Tibial artery (tissue), 4 donors: ENCODE measurements around the gene TRMT10B.
"Not testable (repeated sequence)": the region's sequence is repeated elsewhere in the genome, so short reads cannot be mapped to it uniquely, and the experiment has no call there.

Experiments
- DNase-seq, 2 donors: peaks; one replicate each; pipeline ENCODE4 v3.0.0-alpha.2; 2019
- H3K27ac ChIP-seq, 2 donors: fragments of 200-600 bp; sonication (generic) in 1 of 2; 1 replicate in 1 of 2; 2 replicates in 1 of 2; pipeline ENCODE4 v1.5.1; 2018 to 2019; ENCODE audit warnings: mild to moderate bottlenecking in 1 of 2
- H3K27me3 ChIP-seq, 2 donors: fragments of 200-600 bp; sonication (generic) in 1 of 2; one replicate each; pipeline versions ENCODE4 v1.5.1 to v1.6.0; 2016 to 2019
- H3K36me3 ChIP-seq, 3 donors: fragments of 200-600 bp; sonication (generic) in 2 of 3; one replicate each; pipeline ENCODE4 v1.5.1; 2016 to 2019; ENCODE audit warnings: mild to moderate bottlenecking in 2 of 3
- H3K4me1 ChIP-seq, 4 donors: fragments of 200-600 bp; sonication (generic) in 2 of 4; 1 replicate in 3 of 4; 2 replicates in 1 of 4; pipeline ENCODE4 v1.5.1; 2016 to 2019
- H3K4me3 ChIP-seq, 2 donors: fragments of 200-600 bp; sonication (generic) in 1 of 2; 1 replicate in 1 of 2; 2 replicates in 1 of 2; pipeline ENCODE4 v1.5.1; 2018 to 2019; ENCODE audit warnings: mild to moderate bottlenecking in 2 of 2
- H3K9me3 ChIP-seq, 3 donors: fragments of 200-600 bp; sonication (generic) in 1 of 3; one replicate each; pipeline ENCODE4 v1.5.1; 2016 to 2019
- intact Hi-C: fragments of 100-400 bp; cut with DNase I; formaldehyde crosslinking; loops from one replicate; pipeline ENCODE4 v1.15.0; 2023; ENCODE audit warnings: low total_unique reads
- TF ChIP-seq, protein P1 (sequence below), 2 experiments: fragments of 200-600 bp in 1 of 2; fragments of 450-650 bp in 1 of 2; IDR thresholded peaks; one replicate each; pipeline ENCODE4 v1.5.1; 2017 to 2019; ENCODE audit warnings: antibody characterized with exemption in 2 of 2, mild to moderate bottlenecking in 1 of 2, moderate library complexity in 1 of 2

Gene TRMT10B

DNA sequence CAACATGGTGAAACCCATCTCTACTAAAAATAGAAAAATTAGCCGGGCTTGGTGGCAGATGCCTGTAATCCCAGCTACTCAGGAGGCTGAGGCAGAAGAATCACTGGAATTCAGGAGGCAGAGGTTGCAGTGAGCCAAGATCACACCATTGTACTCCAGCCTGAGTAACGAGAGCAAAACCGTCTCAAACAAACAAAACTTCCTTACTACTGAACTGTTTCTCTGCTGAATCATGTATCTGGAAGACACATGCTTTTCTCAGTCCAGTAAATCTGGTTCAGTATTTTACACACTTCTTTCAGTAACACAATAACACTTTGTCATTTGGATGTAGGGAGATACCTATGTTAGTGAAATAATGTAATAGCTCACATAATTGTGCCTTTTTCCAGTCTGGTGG, 7.9 kb downstream of the TRMT10B start:
- H3K27me3 ChIP-seq = no peaks in the 10 kb centered on the region
- TF ChIP-seq, protein P1, sequence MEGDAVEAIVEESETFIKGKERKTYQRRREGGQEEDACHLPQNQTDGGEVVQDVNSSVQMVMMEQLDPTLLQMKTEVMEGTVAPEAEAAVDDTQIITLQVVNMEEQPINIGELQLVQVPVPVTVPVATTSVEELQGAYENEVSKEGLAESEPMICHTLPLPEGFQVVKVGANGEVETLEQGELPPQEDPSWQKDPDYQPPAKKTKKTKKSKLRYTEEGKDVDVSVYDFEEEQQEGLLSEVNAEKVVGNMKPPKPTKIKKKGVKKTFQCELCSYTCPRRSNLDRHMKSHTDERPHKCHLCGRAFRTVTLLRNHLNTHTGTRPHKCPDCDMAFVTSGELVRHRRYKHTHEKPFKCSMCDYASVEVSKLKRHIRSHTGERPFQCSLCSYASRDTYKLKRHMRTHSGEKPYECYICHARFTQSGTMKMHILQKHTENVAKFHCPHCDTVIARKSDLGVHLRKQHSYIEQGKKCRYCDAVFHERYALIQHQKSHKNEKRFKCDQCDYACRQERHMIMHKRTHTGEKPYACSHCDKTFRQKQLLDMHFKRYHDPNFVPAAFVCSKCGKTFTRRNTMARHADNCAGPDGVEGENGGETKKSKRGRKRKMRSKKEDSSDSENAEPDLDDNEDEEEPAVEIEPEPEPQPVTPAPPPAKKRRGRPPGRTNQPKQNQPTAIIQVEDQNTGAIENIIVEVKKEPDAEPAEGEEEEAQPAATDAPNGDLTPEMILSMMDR (IDR thresholded peaks at IDR 0.05) = no peak
- intact Hi-C loops = no loop called here
- no peaks in the 10 kb centered on the region for H3K4me1 ChIP-seq
- H3K36me3 ChIP-seq = peaks cover 0 to 26% (median 18%) of the 10 kb centered on the region in 3 donors
- H3K4me3 ChIP-seq = no peak overlapping the region
- no peak overlapping the region for H3K27ac ChIP-seq
- no peak for DNase-seq
- H3K9me3 ChIP-seq = no peaks in the 10 kb centered on the region

DNA sequence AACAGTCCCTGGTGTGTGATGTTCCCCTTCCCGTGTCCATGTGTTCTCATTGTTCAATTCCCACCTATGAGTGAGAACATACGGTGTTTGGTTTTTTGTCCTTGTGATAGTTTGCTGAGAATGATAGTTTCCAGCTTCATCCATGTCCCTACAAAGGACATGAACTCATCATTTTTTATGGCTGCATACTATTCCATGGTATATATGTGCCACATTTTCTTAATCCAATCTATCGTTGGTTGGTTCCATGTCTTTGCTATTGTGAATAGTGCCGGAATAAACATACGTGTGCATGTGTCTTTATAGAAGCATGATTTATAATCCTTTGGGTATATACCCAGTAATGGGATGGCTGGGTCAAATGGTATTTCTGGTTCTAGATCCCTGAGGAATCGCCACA, 11.7 kb downstream of the TRMT10B start:
- H3K36me3 ChIP-seq = peaks cover 6 to 46% (median 18%) of the 10 kb centered on the region in 3 donors
- H3K4me1 ChIP-seq, DNase-seq, H3K27ac ChIP-seq, H3K4me3 ChIP-seq, intact Hi-C loops, H3K9me3 ChIP-seq, H3K27me3 ChIP-seq: not testable (repeated sequence)

DNA sequence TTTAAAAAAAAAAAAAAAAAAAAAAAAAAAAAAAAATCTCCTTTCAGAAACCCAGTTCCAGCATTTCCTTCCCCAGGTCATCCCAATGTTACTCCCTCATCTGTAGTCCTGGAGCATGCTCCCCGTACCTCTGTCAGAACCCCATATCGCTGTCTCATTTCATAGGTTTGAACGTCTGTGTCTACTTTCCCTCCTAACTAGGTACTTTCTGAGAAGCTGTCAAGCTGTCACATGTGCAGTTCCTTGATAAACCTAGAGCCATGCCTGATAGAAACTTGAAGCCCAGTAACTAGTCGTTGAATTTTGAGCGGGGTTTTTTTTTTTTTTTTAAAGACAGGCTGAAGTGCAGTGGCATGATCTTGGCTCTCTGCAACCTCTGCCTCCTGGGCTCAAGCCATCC, 15.7 kb downstream of the TRMT10B start:
- Histone ChIP-seq H3K27ac (no peak overlapping the region), H3K4me1 (no peaks in the 10 kb centered on the region), H3K27me3 (no peaks in the 10 kb centered on the region), H3K36me3 (peaks cover 26 to 64% (median 30%) of the 10 kb centered on the region in 3 donors), H3K9me3 (no peaks in the 10 kb centered on the region), H3K4me3 (no peak overlapping the region)
- TF ChIP-seq, protein P1 (IDR thresholded peaks at IDR 0.05) = no peak
- intact Hi-C loops = no loop called here
- DNase-seq = no peak

DNA sequence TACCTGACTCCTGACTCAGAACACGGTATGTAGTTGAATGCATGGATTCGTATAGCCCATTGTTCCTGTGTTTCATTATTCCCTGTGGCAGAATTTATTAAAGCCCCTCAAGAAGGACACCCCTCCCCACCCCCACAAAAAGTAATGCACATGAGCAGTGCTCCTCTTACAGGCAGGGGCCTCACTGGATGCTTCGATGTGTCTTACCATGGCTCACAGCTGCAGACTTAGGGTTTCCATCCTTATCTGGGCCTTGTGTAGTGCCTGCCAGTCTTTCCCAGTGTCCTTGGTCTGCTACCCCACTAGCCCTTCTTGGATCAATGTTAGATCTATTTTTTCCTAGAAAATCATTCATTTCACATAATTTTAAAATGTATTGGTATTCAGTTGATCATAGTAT, 16.4 kb downstream of the TRMT10B start:
- intact Hi-C loops = no loop called here
- H3K27ac ChIP-seq = no peak overlapping the region
- TF ChIP-seq, protein P1 (IDR thresholded peaks at IDR 0.05) = no peak
- no peak overlapping the region for H3K4me3 ChIP-seq
- no peak for DNase-seq
- H3K36me3 ChIP-seq = peaks cover 25 to 57% (median 26%) of the 10 kb centered on the region in 3 donors
- no peaks in the 10 kb centered on the region for H3K27me3 ChIP-seq
- H3K9me3 ChIP-seq = no peaks in the 10 kb centered on the region
- no peaks in the 10 kb centered on the region for H3K4me1 ChIP-seq

DNA sequence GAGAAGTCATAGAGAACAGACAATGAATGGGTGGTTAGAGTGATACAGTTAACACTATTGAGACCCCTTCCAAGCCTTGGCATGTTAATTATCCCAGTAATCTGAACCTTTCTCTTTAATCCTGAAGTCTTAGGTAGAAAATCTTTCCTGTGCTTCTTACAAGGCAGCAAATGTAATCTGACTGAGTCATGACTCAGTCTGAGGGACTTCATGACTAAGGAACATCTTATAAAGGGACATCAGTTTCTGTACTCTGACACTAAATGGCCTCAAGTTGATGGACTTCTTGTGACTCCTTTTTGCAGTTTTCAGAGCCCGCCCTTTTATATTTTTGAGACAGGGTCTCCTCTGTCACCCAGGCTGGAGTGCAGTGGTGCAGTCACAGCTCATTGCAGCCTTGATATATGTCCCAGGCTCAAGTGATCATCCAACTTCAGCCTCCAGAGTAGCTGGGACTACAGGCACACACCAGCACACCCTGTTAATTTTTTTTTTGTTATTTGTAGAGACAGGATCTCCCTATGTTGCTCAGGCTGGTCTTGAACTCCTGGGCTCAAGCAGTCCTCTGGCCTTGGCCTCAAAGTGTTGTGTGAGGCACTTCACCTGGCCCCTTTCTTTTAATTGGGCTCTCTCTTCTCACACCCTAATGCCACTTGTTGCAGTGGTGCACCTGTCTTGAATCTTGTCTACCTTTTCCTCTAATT, 21.8 kb downstream of the TRMT10B start:
- DNase-seq = no peak
- H3K4me1 ChIP-seq = no peaks in the 10 kb centered on the region
- H3K9me3 ChIP-seq = no peaks in the 10 kb centered on the region
- H3K4me3 ChIP-seq = no peak overlapping the region
- TF ChIP-seq, protein P1 (IDR thresholded peaks at IDR 0.05) = no peak
- peaks cover 52 to 86% (median 61%) of the 10 kb centered on the region in 3 donors for H3K36me3 ChIP-seq
- intact Hi-C loops = no loop called here
- H3K27me3 ChIP-seq = no peaks in the 10 kb centered on the region
- no peak overlapping the region for H3K27ac ChIP-seq

DNA sequence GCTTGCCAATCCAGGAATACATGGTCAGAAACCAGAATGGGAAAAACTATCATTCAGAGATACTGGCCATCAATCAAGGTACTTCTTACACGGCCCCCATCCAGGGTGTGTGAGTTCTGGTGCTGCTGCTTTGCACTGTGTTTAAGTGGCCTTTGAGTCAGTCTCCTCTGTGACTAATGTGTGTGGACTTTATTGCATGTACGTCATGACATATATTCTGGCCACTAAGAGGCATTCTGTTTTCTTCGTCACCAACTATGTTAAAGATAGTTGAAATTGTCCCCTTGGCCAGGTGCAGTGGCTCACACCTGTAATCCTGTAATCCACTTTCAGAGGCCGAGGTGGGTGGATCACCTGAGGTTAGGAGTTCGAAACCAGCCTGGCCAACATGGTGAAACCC, 22.7 kb downstream of the TRMT10B start:
- H3K4me1 ChIP-seq = no peaks in the 10 kb centered on the region
- H3K27me3 ChIP-seq = no peaks in the 10 kb centered on the region
- no peaks in the 10 kb centered on the region for H3K9me3 ChIP-seq
- H3K4me3 ChIP-seq = no peak overlapping the region
- DNase-seq = no peak
- TF ChIP-seq, protein P1 (IDR thresholded peaks at IDR 0.05) = no peak
- H3K27ac ChIP-seq = no peak overlapping the region
- peaks cover 46 to 86% (median 70%) of the 10 kb centered on the region in 3 donors for H3K36me3 ChIP-seq
- intact Hi-C loops = no loop called here
